Measurements from ENCODE around the gene USP40.

The USP40 gene

GRCh38 chr2:233440714-233441113 is 125.9 kb downstream of the USP40 start:
- no peak for DNase-seq

- DNase-seq = no peak
Observed at GRCh38 chr2:233440314-233440713, 126.3 kb downstream of the USP40 start.

- no peak for DNase-seq
Observed at GRCh38 chr2:233439191-233439590, 127.4 kb downstream of the USP40 start.

- no peak for DNase-seq
Observed at GRCh38 chr2:233438573-233439147, 127.9 kb downstream of the USP40 start.

- DNase-seq = no peak
Observed at GRCh38 chr2:233437439-233437955, 129.1 kb downstream of the USP40 start.

- no peak for DNase-seq
Observed at GRCh38 chr2:233436691-233437438, 129.7 kb downstream of the USP40 start.

- DNase-seq = no peak
Observed at GRCh38 chr2:233436191-233436581, 130.4 kb downstream of the USP40 start.

- DNase-seq = no peak
Observed at GRCh38 chr2:233435436-233436190, 131.0 kb downstream of the USP40 start.

- DNase-seq = peak; percentile 36
Observed at GRCh38 chr2:233434666-233435330, 131.8 kb downstream of the USP40 start.

- no peak for DNase-seq
Observed at GRCh38 chr2:233433794-233434193, 132.8 kb downstream of the USP40 start.

- no peak for DNase-seq
Observed at GRCh38 chr2:233433029-233433428, 133.6 kb downstream of the USP40 start.

- DNase-seq = no peak
Observed at GRCh38 chr2:233430651-233431050, 135.9 kb downstream of the USP40 start.

GRCh38 chr2:233430081-233430480 is 136.5 kb downstream of the USP40 start:
- DNase-seq = no peak

- DNase-seq = no peak
Observed at GRCh38 chr2:233429175-233429897, 137.2 kb downstream of the USP40 start.

- no peak for DNase-seq
Observed at GRCh38 chr2:233428438-233428837, 138.1 kb downstream of the USP40 start.

GRCh38 chr2:233428008-233428407 is 138.6 kb downstream of the USP40 start:
- DNase-seq = no peak

- DNase-seq = peak; percentile 52
Observed at GRCh38 chr2:233426619-233427342, 139.8 kb downstream of the USP40 start.

Data from inflammatory macrophage treated with lipopolysaccharide for 4 hours (primary cell).